Measurements from ENCODE around the gene ETAA1. TPM values are rescaled to one million over a fixed set of nuclear protein-coding genes. Genes with fewer than 3 reads are reported as not detected.
A peak's percentile ranks its signal among the peaks of the same experiment; 100 is the strongest.

ETAA1 gene
- total RNA-seq, 4 donors from 2014 or later = 8.0 to 19.8 (median 10.1) TPM

DNA sequence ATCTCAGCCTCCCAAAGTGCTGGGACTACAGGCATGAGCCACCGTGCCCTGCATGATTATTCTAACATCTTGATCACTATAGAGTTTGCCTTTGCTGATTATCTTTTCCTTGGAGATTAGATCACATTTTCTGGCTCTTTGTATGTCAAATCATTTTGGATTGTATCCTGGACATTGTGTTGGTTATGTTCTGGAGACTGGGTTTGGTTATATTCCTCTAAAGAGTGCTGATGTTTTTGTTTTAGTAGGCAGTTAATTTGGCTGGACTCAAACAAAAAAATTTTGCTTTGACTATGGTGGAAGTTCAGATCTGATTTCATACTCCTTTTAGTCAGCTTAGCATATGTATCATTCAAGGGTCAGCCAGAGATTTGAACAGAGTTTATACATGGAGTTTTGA, 26.4 kb downstream of the ETAA1 start:
- intact Hi-C loops (cut with DNase I) = no loop called here
- WGBS, 2 donors = 100% methylated on average over 1 of the region's 1 CpG
- DNase-seq = no peak
- Histone ChIP-seq H3K36me3 (no peaks in the 10 kb centered on the region), H3K27me3 (no peaks in the 10 kb centered on the region), H3K4me1 (no peaks in the 10 kb centered on the region), H3K4me3 (no peak overlapping the region), H3K9me3 (peaks cover 0 to 12% (median 10%) of the 10 kb centered on the region in 3 donors), H3K27ac (no peak overlapping the region)
- no peak for TF ChIP-seq POLR2A (IDR thresholded peaks at IDR 0.05)
- TF ChIP-seq, protein P1, sequence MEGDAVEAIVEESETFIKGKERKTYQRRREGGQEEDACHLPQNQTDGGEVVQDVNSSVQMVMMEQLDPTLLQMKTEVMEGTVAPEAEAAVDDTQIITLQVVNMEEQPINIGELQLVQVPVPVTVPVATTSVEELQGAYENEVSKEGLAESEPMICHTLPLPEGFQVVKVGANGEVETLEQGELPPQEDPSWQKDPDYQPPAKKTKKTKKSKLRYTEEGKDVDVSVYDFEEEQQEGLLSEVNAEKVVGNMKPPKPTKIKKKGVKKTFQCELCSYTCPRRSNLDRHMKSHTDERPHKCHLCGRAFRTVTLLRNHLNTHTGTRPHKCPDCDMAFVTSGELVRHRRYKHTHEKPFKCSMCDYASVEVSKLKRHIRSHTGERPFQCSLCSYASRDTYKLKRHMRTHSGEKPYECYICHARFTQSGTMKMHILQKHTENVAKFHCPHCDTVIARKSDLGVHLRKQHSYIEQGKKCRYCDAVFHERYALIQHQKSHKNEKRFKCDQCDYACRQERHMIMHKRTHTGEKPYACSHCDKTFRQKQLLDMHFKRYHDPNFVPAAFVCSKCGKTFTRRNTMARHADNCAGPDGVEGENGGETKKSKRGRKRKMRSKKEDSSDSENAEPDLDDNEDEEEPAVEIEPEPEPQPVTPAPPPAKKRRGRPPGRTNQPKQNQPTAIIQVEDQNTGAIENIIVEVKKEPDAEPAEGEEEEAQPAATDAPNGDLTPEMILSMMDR (IDR thresholded peaks at IDR 0.05) = no peak

DNA sequence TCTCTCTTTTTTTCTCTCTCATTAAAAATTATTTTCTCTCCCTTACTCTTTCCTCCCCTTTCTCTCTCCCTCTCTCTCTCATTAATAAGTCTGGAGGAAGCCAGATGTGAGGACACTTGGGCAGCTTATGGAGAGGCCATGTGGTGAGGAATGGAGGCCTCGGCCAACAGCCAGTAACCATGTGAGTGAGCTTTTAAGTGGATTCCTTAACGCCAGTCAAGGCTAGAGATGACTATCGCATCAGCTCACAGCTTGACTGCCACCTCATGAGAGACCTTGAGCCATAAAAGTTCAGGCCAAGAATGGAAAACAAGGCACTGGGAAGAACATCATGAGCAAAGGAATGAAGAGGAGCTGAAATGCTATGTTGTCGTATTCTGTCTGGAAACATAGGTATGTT, 39.1 kb downstream of the ETAA1 start:
- Histone ChIP-seq H3K4me1 (no peaks in the 10 kb centered on the region), H3K36me3 (no peaks in the 10 kb centered on the region), H3K4me3 (no peak overlapping the region), H3K27me3 (peaks cover 0 to 4% (median 0%) of the 10 kb centered on the region in 4 donors), H3K27ac (no peak overlapping the region), H3K9me3 (peaks cover 0 to 4% (median 0%) of the 10 kb centered on the region in 3 donors)
- no peak for DNase-seq
- TF ChIP-seq POLR2A (IDR thresholded peaks at IDR 0.05) = no peak
- TF ChIP-seq, protein P1 (IDR thresholded peaks at IDR 0.05) = no peak
- intact Hi-C loops (cut with DNase I) = no loop called here
- whole genome bisulfite sequencing, 2 donors = 89 to 97% methylated on average over 4 of the region's 4 CpGs

DNA sequence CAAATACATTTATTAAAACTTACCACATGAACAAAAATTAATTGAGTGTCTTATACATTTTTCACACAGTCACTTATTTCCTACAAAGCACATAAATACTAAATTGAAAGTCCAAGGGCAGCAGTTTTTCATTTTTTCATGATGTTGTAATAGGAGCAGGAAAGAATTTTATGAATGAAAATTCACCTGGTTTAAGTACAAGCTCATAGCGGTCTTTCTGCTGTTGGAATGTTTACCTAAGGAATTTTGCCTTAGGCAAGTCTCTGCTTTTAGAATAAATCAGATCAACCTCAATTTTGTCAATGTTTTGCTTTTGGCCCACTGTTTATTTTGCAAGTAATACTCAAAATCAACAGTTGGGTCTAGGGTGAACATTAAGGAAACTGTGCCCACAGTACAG, 40.0 kb downstream of the ETAA1 start:
- H3K9me3 ChIP-seq = no peaks in the 10 kb centered on the region
- no peak for DNase-seq
- peaks cover 0 to 4% (median 0%) of the 10 kb centered on the region in 4 donors for H3K27me3 ChIP-seq
- no peaks in the 10 kb centered on the region for H3K4me1 ChIP-seq
- H3K4me3 ChIP-seq = no peak overlapping the region
- no peak overlapping the region for H3K27ac ChIP-seq
- 34 to 36% methylated on average over 1 of the region's 1 CpG for WGBS, 2 donors
- intact Hi-C loops (cut with DNase I) = no loop called here
- H3K36me3 ChIP-seq = no peaks in the 10 kb centered on the region
- TF ChIP-seq, protein P1 (IDR thresholded peaks at IDR 0.05) = no peak

DNA sequence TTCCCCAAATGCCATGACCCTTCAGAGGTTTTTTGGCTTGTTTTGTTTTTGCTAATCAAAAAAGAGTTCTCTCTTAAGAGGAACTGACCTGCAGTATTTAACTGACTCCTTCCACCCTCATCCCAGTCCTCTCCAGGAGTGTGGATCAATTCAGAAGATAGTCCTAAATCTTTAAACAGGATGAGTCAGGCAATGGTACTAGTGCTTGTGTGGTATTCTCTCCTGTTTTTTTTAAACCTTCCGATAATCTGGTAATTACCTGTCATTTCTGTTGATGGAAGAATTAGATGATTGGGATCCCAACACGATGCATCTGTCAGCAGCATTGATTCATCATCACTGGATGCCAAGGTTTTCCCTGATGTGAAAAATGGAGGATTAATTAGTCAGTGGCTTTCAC, 41.2 kb downstream of the ETAA1 start:
- TF ChIP-seq, protein P1 (IDR thresholded peaks at IDR 0.05) = no peak
- TF ChIP-seq POLR2A (IDR thresholded peaks at IDR 0.05) = no peak
- WGBS, 2 donors = 38 to 49% methylated on average over 2 of the region's 2 CpGs
- no peaks in the 10 kb centered on the region for H3K9me3 ChIP-seq
- H3K27ac ChIP-seq = no peak overlapping the region
- peaks cover 0 to 4% (median 0%) of the 10 kb centered on the region in 4 donors for H3K27me3 ChIP-seq
- no peaks in the 10 kb centered on the region for H3K36me3 ChIP-seq
- intact Hi-C loops (cut with DNase I) = no loop called here
- no peaks in the 10 kb centered on the region for H3K4me1 ChIP-seq
- H3K4me3 ChIP-seq = no peak overlapping the region
- no peak for DNase-seq

DNA sequence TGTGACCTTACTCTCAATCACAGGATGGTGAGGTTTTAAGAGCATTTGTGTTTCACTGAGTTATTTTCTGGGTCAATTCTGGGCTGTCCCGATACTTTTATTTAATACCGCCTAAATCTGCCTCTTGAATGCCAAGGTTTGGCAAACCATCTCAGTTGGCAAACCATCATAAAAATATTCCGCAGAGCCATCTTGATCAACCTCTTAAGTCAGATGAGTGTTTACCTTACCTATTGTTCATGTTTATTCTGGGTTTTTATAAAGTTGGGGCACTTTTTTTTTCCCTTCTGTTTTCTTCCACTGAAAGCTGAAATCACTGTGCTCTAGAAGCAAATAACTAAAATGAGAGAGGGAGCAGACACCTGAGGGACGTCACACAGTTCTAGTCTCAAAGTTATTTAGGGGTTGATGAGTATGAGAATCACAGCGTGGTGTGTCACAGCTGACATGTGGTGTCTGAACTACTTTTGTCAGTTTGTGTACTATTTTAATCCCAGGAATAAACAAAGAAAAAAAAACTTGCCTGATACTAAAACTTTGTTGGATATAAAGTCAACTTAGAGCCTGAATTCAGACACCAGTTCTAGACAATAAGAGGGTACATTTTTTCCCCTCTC, 48.6 kb downstream of the ETAA1 start:
- no peak for DNase-seq
- WGBS, 2 donors = 24 to 42% methylated on average over 5 of the region's 5 CpGs
- Histone ChIP-seq H3K27ac (peak overlapping the region in 3 of 4 donors; percentile 21 to 67 (median 63)), H3K36me3 (no peaks in the 10 kb centered on the region), H3K4me3 (no peak overlapping the region), H3K9me3 (no peaks in the 10 kb centered on the region), H3K4me1 (peaks cover 3 to 41% (median 7%) of the 10 kb centered on the region in 3 donors), H3K27me3 (no peaks in the 10 kb centered on the region)
- TF ChIP-seq, protein P1 (IDR thresholded peaks at IDR 0.05) = no peak
- no peak for TF ChIP-seq POLR2A (IDR thresholded peaks at IDR 0.05)
- intact Hi-C loops (cut with DNase I) = no loop called here

Measured in esophagus squamous epithelium (tissue), 5 donors.